ENCODE data around the gene SEMA5A.

The SEMA5A gene

DNA sequence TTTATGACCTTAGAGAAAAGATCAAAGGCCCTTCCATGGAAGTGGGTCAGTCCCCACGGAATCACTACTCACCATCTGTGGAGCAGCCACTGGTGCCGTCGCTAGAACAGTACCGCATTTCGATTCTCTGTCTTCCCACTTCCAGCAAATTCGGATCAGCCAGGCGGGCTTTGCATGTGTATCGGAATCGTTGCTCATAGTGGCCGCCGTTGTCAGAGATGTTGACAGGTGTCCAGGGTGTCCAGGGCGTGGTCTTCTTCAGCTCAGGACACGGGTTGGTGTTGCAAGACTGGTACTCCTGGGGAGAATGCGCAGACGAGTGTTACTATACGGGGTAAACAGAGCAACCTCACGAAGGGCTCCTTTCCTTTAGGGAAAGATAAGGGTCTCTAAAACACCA lies 479.5 kb downstream of the SEMA5A start:
- Histone ChIP-seq H3K27ac (no peak overlapping the region), H3K9me3 (no peaks in the 10 kb centered on the region), H3K4me1 (ENCODE audit: control insufficient read depth in 1 of 2, insufficient read depth in 1 of 2, low read depth in 1 of 2, low read length in 1 of 2) (peaks cover 0 to under 1% of the 10 kb centered on the region in 2 experiments), H3K27me3 (peaks cover 4% of the 10 kb centered on the region), H3K36me3 (no peaks in the 10 kb centered on the region), H3K4me3 (ENCODE audit: low read depth in 1 of 2, low read length in 1 of 2) (no peak overlapping the region)
- TF ChIP-seq, protein P1, sequence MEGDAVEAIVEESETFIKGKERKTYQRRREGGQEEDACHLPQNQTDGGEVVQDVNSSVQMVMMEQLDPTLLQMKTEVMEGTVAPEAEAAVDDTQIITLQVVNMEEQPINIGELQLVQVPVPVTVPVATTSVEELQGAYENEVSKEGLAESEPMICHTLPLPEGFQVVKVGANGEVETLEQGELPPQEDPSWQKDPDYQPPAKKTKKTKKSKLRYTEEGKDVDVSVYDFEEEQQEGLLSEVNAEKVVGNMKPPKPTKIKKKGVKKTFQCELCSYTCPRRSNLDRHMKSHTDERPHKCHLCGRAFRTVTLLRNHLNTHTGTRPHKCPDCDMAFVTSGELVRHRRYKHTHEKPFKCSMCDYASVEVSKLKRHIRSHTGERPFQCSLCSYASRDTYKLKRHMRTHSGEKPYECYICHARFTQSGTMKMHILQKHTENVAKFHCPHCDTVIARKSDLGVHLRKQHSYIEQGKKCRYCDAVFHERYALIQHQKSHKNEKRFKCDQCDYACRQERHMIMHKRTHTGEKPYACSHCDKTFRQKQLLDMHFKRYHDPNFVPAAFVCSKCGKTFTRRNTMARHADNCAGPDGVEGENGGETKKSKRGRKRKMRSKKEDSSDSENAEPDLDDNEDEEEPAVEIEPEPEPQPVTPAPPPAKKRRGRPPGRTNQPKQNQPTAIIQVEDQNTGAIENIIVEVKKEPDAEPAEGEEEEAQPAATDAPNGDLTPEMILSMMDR (IDR thresholded peaks at IDR 0.05) = no peak

DNA sequence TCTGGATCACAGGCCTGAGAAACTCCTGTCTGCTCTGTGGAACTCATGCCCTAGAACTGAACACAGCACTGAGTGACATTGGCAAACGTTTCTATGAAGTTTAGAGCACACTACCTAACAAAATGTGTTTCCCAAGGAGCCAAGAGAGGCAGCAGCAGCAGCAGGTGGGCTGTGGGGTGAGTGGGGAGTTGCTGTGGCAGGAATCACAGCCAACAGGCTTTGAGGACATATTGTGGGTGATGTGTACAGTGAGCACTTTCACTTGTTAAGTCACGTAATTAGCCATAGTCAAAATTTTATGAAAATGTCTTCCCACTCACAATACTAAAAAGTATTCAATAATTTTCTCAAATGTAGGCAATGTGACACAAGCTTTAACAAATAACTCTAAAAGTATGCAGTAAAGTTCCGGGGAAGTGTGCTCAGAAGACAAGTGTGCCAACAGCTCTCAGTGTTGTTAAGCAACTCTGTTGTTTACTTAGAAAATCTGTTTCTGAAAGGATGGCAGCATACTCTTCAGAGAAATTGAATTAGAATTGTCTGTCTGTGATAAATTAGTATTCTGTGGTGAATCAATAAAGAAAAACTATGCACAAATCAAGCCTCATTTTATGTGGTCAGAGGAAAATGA lies 482.1 kb downstream of the SEMA5A start:
- H3K27ac ChIP-seq = no peak overlapping the region
- H3K4me3 ChIP-seq (ENCODE audit: low read depth in 1 of 2, low read length in 1 of 2) = no peak overlapping the region
- H3K9me3 ChIP-seq = no peaks in the 10 kb centered on the region
- H3K36me3 ChIP-seq = no peaks in the 10 kb centered on the region
- TF ChIP-seq, protein P1 (IDR thresholded peaks at IDR 0.05) = no peak
- peaks cover 0 to 7% of the 10 kb centered on the region in 2 experiments for H3K4me1 ChIP-seq (ENCODE audit: control insufficient read depth in 1 of 2, insufficient read depth in 1 of 2, low read depth in 1 of 2, low read length in 1 of 2)
- H3K27me3 ChIP-seq = peaks cover 4% of the 10 kb centered on the region

DNA sequence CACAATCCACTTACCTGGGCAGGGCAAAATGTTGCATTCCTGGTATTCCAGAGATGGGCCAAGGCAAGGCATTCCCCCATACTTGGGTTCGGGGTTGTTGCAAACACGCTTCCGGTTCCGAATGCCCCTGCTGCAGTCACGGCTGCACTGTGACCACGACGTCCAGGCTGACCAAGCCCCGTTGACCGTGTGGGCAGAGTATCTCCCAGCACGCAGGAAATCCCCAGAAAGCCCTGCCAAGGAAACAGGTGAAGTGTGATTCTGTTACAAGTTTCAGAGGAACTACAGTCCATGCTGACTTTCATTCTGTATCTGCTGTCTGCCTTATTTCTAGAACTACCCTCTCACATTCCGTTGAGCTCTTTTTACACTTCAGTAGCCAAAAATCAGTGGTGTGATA lies 483.0 kb downstream of the SEMA5A start:
- TF ChIP-seq, protein P1 (IDR thresholded peaks at IDR 0.05) = no peak
- Histone ChIP-seq H3K4me1 (ENCODE audit: control insufficient read depth in 1 of 2, insufficient read depth in 1 of 2, low read depth in 1 of 2, low read length in 1 of 2) (peaks cover 0 to 15% of the 10 kb centered on the region in 2 experiments), H3K27ac (no peak overlapping the region), H3K36me3 (no peaks in the 10 kb centered on the region), H3K4me3 (ENCODE audit: low read depth in 1 of 2, low read length in 1 of 2) (no peak overlapping the region), H3K9me3 (no peaks in the 10 kb centered on the region), H3K27me3 (peaks cover 4% of the 10 kb centered on the region)

DNA sequence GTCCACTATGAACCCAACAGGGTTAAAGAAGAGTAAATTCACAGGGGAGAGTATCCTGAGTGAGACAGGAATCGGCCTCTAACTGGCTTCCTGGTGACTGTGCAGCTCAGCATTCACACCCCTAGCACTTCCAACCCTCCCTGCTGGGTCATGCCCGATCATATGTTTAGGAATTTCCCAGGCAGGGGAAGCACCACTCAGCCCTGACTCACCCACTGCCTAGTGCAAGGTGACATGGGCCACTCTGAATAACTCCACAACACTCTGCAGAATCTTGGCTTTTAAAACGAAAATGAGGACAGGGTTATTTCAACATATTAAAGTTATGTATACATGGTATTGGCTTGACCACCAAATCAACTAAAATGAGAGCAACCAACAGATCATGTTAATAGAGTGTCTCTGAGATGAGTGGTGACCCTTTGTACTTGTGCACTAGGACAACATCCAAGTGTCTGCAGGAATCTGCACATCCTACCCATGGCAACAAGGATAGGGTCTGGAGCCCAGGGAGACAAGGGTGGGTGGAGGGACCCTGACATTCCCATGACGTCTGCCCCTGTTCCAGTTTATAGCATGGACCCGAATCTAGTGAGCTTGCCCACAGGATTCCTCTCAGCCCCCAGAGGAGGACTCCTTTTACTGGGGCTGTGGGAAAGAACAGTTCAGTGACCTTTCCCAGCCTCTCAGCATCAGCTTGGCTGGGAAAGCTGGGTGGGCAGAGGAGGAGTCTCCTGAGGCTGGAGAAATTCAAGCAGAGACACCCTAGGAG lies 485.8 kb downstream of the SEMA5A start:
- Histone ChIP-seq H3K4me3 (ENCODE audit: low read depth in 1 of 2, low read length in 1 of 2) (no peak overlapping the region), H3K27me3 (no peaks in the 10 kb centered on the region), H3K27ac (no peak overlapping the region), H3K4me1 (ENCODE audit: control insufficient read depth in 1 of 2, insufficient read depth in 1 of 2, low read depth in 1 of 2, low read length in 1 of 2) (peaks cover 3 to 24% of the 10 kb centered on the region in 2 experiments), H3K9me3 (no peaks in the 10 kb centered on the region), H3K36me3 (no peaks in the 10 kb centered on the region)
- TF ChIP-seq, protein P1 (IDR thresholded peaks at IDR 0.05) = no peak

DNA sequence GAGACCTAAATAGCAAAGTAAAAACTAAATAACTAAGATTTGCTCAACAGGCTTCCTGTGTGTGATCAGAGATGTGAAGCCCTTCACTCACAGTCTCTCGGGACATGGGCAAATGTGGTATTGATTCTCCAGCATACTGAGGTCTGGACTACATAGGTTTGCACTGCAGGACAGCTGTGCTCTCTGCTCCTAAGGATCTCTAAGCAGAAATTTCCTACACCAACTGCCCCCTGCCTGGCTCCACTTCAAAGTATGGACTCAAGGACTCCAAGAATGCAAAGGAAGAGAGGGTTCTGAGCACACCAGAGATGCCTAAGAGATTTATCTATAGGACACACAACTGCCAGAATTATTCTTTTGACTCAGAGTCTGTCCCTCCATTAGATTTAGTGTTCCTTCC lies 487.2 kb downstream of the SEMA5A start:
- Histone ChIP-seq H3K4me3 (ENCODE audit: low read depth in 1 of 2, low read length in 1 of 2) (no peak overlapping the region), H3K9me3 (no peaks in the 10 kb centered on the region), H3K27me3 (no peaks in the 10 kb centered on the region), H3K27ac (no peak overlapping the region), H3K4me1 (ENCODE audit: control insufficient read depth in 1 of 2, insufficient read depth in 1 of 2, low read depth in 1 of 2, low read length in 1 of 2) (peaks cover 3 to 24% of the 10 kb centered on the region in 2 experiments), H3K36me3 (no peaks in the 10 kb centered on the region)
- TF ChIP-seq, protein P1 (IDR thresholded peaks at IDR 0.05) = no peak

Data from neutrophil (primary cell).